HG03066 (cell line): ENCODE data around the gene LRRTM4.

ENCODE experiments used
- ATAC-seq: cut with Tn5 transposase; IDR thresholded peaks from one replicate; pipeline ENCODE4 v1.9.1; 2021; ENCODE audit warnings: low read depth; ENCODE audit not compliant: unreplicated experiment

The LRRTM4 gene

DNA sequence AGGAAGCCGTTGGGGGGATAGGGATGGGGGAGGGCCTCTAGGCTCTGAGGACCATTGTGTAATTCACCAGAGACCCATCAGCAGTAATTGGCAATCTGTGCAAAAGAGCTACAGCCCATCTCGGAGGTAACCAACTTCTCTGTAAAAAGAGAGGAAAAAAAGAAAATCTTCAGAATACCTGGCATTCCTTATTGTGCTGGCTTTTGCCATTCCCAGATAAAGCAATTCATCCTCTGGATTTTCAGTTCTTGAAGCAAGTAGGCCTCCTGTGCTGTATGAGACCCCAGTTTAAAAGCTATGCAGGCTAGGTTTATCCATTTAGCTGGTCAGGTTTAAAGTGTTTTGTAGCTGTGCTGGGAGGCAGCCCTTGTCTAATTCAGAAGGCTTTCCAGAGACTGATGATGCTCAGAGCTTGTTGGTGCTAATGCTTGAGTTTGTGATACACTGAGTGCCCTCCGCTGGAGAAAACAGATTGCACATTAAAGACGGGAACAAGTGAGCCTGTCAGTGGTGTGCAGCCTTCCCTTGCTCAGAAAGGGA lies at the start of gene LRRTM4:
Gene LRRTM4, minus strand, starts transcription at position 446 of the 540 bp plus-strand sequence.
- ATAC-seq: no peak

DNA sequence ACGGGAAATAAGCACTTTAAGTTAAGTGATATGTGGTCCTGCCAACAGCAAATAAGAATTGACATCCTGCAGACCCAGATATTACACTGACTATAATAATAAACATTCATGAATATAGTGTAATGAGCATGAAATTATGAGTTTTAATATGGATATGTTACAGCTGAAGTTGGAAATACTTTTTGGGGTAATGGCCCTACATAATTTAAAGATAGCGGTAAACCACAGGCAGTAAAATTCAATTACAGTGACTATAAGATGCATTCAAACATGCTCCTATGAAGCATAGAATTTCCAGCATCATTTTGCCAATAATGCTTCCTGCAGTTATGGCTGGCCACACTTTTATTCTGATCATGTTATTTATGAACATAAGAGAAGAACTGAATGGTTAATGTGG lies 49.4 kb upstream of the LRRTM4 start:
- no peak for ATAC-seq

DNA sequence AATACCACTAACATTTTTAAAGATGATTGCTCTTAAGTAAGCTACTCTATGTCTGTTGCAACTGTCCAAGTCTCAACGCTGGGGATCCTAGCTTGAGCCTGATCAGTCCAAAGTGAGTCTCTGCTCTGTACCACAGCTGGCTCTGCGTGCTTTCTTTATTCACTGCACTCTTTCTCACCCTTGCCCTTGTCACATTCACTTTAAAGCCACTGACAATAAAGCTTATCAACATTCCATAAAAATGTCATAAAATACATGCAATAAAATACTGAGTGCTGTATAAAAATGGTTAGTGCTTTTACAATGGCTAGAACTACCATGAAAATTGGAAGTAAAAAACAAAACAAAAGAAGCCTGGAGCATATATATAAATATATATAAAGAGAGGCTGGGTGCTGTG lies 45.5 kb upstream of the LRRTM4 start:
- no peak for ATAC-seq

DNA sequence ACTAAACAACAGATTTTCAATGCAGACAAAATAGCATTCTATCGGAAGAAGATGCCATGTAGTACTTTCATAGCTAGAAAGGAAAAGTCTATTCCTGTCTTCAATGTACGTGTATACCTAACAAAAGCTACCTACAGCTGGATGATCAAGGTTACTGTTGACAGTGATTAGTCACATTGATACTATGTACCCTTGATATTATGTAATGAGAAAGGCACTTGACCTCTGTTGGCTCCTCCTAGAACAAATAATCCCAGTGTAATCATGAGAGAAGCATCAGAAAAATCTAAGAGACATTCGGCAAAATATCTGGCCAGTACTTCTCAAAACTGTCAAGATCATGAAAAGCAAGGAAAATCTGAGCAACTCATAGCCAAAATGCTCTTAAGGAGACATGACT lies 44.4 kb upstream of the LRRTM4 start:
- ATAC-seq: no peak

DNA sequence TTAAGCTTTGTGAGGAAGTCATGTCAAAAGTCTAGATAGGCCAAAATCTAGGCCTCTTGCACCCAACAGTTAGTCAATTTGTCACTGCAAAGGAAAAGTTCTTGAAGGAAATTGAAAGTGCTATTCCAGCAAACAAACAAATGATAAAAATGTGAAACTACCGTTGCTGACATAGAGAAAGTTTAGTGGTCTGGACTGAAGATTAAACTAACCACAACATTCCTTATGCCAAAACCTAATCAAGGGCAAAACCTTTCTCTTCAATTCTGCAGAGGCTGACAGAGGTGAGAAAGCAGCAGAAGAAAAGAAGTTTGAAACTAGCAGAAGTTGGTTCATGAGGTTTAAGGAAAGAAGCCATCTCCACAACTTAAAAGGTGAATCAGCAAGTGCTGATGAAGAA lies 44.0 kb upstream of the LRRTM4 start:
- ATAC-seq: no peak

DNA sequence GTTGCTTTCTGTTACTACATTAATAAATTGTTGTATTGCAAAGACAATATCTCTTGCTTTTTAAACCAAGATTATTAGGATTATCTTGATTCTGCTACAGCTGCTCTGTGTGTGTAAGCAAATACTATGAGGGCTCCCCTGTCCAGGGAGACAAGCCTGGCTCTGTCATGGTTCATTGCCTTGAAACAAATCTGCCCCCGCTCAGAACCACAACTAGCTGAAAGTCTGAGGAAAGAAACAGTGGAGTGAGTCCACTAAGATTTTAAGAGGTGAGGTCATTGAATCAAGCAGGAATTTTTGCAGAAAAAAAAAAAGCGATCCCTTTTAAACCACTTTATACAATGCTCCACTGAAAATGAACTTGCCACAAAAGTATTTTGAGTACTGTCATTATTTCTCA lies 30.8 kb upstream of the LRRTM4 start:
- ATAC-seq: no peak

DNA sequence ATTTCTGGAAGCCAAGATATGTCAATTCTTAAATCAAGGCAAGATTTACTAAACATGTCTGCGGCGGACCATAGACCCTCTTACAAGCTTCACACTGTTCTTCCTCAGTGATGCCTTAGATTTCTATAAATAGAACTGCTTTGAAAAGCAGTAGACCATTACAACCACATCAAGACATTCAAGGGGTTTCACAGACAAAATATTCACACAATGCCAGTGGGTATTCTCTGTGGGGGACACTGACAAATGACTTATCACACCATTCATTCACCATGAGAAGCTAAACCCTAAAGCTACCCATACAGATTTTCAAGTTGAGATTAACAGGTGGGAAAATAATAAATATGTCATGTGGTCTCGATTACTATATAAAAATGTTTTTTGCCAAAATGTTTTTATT lies 15.9 kb upstream of the LRRTM4 start:
- no peak for ATAC-seq

DNA sequence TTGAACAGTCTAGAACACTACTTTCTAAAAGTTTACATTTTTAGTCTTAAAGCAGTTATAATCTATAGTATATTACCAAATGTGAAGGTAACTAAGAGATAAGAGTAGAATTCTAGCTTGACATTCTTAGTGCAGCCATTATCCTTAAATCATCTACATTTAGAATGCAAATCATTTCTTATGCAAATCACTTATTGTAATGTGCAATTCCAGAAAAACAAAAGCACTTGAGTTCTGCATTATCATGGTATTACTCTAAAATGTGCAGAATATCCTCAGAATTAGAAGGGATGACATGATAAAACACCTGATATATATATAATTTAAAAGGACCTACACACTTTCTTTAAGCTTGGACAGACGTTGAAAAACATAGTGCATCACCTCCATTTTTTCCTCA lies 712 bp upstream of the LRRTM4 start:
- ATAC-seq: no peak

DNA sequence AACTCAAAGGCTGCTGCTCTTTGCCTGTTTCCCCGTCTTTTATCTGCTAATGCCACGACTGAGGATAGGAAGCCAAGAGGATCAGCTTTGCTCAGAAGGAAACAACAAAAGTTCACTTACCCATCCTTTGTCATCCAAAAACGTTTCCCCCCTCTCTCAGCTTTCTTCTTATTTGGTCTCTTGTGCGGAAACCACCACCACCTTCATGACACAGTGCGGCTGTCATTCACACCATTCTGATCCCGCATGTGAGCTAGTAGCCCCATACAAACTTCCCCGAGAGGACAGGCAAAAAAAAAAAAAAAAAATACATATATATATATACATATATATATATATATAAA lies 656 bp downstream of the LRRTM4 start:
- no peak for ATAC-seq

DNA sequence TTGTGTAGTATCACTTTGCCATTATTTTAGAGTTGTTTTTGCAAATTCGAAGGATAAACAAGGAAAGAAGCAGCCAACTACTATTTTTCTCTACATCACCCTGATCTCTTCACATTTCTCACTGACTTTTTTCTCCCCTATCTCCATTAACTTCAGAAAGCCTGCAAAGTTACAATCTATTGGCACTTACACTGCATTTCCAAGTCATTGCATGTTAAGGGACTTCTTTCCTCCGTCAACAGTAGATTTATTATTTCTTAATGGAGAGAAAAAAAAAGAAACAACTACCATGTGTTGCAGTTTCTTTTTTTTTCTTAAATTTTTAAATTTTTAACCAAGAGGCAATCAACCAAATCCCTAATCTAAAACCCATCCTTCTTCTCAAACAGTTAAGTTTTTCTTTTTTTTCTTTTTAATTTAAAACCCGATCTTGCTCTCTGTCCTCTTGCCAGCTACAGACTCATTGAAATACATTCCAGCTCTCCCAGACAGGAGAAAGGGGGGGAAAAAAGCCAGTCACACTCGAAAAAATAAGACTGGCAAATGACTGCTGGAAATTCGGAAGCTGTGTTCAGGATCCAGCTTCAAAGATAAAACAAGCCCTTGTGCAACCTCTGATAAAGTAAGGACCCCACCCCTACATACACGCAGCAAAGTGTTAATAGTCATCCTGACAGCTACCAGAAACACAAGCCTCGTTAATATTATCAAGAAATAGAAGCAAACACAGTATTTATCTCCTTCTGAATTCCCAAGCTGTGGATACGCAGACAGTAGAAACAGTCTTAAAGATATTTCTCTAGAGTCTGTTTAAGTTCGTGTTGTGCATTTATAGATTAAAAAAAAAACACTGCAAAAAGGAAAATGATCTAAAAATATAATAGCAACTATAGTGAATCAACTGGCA lies 1.3 kb downstream of the LRRTM4 start:
- no peak for ATAC-seq

DNA sequence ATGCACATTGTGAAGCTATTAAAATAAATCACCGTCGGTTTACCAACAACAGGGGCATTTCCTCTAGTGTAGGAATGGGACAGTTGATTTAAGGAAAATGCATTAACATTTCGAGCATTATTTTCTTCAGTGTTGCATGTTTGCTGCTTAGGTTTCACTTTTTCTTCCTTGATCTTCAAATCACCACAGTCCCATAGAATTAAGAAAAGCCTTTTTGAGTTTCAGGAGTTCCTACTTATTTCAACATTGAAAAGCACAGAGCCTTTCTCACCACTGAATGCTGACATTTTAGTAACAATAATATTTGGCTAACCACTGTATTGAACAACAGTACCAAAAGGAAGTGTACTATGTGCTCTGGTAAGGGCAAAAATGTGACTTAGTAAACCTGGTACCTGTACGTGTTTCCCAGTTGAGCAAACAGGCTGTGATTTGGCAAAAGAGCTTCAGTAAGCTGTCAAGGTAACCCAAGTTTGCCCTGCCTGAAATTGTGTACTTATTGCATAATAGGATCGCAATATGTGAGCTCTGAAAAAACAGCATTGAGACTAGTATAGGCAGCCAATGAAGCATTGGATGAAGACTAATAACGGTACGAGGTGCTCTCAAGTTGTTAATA lies 2.2 kb downstream of the LRRTM4 start:
- ATAC-seq: no peak

DNA sequence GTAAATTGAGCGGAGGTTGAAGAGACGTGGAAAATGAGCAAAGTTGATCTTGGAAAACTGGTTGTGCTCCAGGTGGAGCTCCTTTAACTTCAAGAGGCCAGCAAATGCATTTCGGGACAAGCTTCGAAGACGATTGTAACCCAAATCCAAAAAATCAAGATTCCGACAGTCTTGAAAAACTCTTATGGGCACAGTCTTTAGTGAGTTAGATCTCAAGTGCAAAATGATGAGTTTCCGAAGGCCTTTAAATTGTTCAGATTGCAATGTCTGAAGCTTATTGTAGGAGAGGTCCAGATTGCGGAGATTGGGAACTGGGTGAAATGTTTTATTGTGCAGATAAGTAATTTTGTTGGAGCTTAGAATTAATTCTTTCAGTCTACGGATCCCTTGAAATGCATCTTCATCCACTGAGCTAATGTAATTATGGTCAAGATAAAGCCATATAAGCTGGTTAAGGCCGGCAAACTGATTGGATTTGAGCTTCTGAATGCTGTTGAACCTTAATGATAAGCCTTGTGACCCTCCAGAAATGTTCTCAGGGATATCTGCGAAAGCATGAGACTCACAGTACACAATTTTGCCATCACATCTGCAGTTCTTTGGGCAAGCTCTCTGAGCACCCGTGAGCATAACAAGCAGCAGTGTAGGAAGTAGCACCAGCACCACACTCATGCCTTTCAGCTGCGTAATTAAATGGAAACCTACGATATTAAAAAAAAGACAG lies 2.9 kb downstream of the LRRTM4 start:
- ATAC-seq: no peak

DNA sequence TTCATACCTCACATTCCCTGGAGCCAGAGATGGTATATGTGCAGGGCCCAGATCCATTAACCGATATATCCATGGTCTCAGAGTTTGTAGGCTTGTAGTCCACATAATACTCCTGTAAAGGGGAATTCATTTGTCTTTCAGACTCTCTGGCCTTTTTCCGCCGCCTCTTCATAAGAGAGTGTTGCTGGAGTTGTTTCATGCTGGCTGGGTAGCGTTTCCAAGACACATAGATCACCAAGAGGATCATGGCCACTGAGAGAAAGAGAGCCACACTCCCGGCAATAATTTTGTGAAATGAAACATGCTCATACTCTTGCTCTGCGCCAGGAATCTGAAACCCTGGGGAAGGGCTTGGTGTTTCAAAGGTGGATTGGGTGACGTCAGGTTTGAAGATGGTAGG lies 3.9 kb downstream of the LRRTM4 start:
- ATAC-seq: no peak

DNA sequence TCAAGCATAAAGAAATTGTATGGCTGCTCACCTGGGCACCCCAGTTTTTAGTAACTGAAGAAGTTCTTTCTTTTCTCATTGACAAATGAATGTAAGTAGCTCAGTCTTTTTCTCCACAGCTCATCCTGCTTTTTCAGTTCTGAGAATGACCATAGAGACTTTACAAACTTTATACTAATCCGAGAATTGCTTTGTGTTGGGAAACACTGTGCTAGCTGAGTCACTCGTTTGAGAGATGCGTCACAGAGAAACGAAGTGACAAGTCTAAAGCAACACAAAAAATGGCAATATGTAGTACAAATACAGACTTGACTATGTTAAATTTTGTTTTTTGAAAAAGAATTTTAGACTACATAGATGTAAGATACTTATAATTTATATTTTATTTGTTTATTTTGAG lies 9.0 kb downstream of the LRRTM4 start:
- no peak for ATAC-seq

DNA sequence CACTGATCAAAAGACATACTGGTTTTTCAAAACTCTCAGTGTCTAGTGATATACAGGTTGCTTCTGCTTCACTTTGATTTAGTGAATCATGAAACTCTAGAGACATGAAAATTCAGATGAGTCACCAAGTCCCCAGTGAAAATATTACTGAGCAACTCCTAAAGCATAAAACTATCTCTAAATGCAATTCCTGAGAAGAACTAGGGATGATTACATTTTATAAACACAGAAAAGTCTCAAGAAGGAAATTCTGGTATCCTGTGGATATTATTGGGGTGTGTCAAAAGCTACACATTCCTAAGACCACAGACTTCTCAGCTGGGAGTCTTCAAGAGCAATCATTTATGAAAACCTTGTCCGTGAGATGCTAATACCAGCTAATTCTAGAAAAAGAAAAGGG lies 9.7 kb downstream of the LRRTM4 start:
- no peak for ATAC-seq

DNA sequence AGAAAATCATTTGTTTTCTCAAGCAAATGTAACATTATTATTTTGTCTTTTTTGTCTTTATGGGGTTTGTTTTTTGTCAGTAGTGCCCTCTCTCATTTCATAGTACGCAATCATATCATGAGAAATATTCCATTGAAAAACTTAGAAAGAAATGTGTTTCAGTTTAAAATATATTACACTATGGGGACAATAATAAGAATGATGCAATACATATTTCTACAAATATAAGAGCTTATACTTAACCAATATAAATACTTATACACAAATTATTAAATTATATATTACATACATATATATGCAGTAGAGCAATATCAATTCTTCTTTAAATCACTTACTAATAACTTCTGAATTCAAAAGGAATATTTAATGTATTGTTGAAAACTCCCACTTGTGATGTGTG lies 13.7 kb downstream of the LRRTM4 start:
- ATAC-seq: no peak

DNA sequence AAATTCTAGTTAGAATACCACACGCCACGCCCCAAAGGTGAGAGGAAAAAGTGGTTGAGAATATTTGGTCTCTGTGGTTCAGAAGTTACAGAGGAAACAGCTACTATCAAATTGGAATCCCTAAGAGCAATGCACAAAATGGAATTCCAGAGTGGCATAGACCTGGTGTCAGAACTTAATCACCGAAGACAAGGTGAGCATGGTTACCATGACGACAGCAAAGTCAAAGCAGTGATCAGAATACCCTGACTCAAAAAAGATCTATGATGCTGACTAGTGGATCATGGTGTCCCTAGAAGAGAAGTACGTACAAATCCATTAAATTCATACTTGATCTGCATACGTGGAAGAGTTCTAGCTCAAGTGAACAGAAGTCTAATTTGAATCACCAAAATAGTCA lies 14.5 kb downstream of the LRRTM4 start:
- no peak for ATAC-seq

DNA sequence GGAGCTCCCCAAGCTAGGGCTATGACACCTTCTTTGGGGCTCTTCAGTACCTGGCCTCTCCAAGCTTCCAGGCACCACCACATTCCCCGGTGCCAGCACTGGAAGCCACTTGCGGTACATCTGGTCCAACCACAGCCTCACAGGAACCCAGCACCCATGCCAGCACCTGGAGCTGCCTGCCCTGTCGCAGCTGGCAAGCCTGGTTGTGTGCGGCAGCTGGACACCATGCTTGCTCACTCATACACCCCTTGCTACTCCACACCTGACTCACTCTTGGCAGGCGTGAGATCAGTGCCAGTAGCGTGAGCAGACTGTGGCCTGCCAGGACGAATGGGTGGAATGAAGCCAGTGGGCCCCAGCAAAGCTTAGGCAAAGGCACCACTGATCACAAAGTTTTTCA lies 34.0 kb downstream of the LRRTM4 start:
- ATAC-seq: no peak

DNA sequence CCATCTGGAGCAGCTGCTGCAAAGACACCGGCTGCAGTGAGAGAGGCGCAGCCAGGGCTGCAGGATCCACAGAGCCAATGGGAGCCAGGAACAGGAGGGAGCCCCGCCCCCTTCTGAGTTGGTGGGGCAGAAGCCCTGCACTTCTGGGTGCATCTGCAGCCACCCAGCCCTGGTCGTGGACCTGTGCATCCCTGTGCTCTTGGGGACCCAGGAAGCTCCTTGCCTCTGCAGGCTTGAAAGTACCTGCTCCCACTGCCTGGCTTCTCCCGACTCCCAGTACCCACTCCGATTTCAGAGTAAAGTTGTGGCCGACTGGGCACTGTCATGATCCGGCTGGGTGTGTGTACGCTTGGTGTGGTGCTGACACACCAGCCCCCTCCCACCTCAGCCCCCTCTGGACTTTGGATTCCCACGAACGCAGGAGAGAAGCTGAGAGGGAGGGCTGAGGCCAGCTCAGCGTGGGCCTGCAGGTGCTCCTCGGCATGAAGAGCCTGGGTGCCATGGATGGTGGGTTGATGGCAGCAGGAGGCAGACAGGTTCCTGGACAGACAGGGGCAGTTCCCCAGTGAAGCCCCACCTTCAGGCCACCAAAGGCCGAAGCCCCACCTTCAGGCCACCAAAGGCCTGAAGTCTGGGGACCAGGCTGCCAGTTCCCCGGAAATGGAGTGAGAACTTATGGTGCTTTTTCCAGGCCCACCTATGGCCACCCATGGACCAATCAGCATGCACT lies 34.9 kb downstream of the LRRTM4 start:
- ATAC-seq: no peak

DNA sequence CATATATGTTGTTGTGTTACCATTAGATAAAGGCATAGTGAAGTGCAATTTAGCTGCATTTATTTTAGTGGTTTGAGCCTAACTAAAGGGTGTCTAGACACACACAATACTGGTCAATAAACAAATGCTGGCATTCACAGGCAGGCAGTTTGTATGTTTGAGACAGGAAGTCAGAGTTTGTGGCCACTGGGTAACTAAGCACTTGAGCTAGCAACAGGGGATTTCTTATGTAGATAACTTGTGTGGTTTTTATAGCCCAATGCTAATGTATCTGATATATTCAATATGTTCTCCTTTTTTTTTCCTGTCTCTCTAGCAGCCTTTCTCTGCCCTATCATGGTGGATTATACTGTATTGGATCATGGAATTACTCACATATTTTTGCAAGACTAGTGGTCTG lies 38.1 kb downstream of the LRRTM4 start:
- no peak for ATAC-seq

DNA sequence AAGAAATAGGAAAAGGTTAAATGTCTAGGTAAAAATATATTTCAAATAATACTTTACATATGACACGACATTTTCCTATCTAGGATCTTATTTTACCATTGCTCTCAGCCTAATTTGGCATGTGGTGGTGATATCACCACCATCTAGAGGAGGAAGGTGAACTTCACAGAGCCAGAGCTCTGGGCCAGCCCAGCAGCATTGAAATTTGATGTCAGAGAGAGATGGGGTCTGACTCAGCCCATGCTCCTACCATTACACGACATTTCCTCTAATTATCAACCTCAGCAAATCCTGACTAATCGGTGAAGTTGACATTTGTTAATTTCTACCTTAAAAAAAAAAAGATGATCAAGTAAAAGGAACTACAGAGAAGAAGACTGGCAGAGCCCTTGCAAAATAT lies 42.3 kb downstream of the LRRTM4 start:
- no peak for ATAC-seq
